Stimulated activated CD4-positive, alpha-beta T cell treated with anti-CD3 and anti-CD28 coated beads, Interleukin-12 subunit alpha, Interleukin-12 subunit beta, amount 100 ng/mL, for 4 hours (primary cell): ENCODE data around the gene DGCR2.

Source experiments
- DNase-seq: peaks from one replicate; pipeline ENCODE4 v3.0.0-alpha.2; 2020

DGCR2 gene

DNA sequence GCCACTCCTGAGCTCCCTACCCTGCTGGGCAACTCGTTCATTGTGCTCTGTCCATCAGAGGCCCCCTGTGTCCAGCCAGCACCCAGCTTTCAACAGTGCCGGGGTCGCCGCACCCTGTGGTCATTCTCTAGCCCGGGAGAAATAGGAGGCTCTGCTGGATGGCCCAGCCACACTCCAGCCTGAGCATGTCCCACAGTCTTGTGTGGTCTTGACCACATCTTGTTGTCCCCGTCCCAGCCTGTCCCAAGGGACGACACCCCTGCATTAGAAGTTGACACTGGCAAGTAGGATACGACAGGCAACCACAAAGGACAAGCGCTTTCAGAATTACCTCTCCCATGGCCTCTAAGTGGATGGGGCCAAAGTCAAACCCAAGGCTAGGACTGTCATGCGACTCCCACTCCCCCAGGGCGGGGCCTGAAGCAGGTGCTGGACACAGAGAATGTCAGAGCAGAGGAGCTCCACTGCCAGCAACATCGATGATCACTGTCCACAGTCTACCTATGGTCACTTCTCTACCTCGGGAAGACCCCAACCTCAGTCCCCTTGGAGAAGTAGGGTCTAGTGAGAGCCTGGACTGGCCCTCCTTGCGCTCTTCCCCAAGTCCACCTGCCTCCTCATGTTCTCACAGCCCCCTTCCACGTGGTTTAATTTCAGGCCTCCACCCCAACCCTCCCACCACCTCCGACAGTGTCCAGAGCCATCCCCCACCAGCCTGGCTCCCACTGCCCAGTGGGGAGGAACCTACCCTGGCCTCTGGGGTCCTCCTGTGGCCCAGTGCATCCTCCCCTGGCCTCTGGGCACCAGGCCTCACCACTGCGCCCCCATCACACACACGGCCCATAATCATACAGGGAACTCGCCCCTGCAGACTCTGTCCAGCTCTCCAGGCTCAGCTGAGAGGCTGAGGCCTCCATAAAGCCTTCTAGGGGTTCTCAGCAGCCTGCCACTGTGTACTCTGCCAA lies 4.4 kb upstream of the DGCR2 start:
- DNase-seq = no peak

DNA sequence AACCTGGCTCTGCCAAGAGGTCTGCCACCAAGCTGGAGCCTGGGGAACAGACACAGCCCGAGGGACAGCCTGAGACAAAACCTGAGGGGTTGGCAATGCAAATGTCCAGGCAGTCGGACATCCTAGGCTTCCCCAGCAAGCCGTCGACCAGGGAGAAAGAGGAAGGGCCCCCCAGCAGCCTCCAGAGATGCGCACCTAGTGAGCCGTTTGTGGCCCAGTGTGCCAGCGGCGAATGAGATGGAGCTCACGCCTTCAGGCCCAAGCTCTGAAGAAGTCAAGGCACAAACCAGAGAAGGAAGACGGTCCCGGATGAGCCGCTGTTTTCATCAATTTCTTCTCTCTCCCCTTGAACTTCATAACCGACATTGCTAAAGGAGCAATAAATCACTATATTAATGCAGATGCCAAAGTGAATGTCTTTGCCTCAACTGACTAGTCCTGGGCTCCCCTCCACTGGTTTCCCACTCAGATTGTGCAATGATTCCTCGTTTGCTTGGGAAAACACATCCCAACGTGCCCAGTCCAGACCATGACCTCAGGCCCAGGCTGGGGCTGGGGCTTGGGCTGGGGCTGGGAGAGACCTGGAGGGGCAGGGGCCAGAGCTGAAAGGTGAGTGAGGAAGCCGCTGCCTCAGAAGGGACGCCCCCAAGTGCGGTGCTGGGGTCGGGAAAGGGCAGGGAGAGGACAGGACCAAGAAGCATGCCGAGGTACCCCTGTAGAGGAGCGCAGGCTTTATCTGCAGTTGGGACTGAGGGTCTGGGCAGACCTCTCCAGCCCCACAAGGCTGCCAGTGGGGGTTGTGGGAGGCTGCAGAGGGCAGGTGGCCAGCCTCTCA lies 3.5 kb upstream of the DGCR2 start:
- no peak for DNase-seq

DNA sequence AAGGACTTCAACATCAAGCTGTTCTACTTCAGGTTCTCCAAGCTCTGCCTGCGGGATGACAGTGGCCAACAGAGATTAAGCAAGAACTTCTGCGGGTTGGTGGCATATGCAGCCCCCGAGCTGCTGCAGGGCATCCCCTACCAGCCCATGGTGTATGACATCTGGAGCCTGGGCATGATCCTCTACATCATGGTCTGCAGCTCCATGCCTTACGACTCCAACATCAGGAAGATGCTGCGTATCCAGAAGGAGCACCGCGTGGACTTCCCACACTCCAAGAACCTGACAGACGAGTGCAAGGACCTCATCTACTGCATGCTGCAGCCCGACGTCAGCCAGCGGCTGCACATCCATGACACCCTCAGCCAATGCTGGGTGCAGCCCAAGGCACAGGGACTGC lies 2.8 kb upstream of the DGCR2 start:
- DNase-seq = no peak

DNA sequence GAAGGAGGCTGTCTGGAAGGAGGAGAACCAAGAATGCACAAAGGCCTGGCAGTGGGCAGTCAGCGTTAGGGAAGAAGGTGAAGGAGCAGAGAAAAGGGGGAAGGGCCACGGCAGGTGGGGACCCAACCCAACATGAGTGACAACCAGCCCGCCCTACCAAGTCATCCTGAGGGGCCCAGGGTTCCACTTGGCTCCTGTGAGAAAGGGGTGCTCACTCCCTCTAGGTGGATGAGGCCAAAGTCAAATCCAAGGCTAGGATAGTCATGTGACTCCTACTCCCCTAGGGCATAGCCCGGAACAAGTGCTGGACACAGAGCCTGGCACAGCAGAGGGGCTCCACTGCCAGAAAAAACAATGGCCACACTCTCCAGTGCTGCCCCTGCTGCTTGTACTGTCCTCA lies 2.2 kb upstream of the DGCR2 start:
- DNase-seq = no peak

DNA sequence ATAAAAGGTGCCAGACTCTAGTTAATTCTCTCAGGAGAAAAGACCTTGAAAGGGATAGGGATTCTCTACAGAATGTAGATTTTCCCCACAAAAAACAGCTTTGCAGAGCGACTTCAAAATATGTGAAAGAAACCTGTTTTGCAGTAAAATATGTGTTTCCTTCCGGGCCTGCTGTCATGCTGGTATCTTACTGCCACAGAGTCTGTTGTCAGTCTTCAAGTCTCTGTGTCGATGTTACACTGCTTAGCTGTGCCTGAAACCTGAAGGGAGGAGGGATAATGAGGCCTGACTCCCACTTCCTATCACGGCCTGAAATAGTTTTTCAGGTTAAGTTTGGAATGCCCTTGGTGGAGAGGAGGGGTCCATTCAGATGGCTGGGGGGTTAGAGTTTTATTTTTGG lies 1.7 kb upstream of the DGCR2 start:
- DNase-seq = no peak

DNA sequence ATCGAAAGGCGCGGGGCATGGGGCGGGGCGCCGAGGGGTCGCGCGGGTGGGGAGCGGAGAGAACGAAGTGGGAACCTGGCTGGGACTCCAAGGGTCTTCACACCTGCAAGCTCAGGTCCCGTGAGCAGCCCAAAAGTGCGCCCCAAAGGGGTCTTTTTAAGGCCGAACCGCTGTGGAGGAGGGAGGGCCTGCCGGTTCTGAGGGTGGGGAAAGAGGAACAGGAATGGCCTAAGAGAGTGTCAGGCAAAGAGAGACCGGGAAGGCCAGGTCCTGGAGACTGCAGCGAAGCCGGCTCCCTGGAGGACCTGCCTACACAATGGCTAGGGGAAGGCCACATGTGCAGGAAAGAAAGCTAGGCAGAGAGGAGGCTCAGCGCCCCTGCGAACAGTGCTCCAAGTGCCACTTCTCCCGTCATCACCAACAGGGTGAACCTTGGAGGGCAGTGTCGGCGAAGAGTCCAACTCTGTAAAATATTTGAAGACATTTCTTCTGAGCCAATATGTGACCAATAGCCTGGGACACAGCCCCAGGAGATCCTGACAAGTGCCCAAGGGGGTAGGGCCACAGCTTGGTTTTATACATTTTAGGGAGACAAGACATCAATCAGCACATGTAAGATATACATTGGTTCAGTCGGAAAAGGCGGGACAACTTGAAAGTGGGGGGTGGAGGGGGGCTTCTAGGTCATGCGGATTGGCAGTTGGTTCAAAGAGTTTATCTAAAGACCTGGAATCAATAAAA lies 710 bp upstream of the DGCR2 start:
- no peak for DNase-seq

DNA sequence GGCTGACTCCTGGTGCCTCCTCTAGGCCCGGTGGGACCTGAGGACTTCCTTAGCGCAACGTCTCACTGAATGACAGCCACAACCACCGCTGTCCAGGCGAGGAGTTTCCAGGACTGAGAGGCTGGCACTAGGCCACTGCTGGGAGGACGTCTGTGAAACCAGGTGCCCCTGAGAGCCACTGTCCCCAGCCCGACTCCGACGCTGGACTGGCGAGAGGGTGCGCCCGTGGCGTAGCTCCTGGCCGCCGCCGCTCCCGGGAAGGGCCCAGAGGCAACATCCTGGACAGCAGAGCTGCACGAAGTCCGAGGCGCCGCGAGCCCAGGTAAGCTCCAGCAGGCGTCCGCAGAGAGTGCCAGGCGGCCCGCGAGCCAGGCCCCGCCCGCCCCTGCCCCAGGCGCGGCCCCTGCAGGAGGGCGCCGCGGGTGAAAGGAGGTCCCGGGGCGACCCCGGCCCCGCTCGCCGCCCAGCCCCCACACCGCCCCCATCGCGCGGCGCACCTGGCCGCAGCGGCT lies 525 bp downstream of the DGCR2 start:
- peak; percentile 18 for DNase-seq

DNA sequence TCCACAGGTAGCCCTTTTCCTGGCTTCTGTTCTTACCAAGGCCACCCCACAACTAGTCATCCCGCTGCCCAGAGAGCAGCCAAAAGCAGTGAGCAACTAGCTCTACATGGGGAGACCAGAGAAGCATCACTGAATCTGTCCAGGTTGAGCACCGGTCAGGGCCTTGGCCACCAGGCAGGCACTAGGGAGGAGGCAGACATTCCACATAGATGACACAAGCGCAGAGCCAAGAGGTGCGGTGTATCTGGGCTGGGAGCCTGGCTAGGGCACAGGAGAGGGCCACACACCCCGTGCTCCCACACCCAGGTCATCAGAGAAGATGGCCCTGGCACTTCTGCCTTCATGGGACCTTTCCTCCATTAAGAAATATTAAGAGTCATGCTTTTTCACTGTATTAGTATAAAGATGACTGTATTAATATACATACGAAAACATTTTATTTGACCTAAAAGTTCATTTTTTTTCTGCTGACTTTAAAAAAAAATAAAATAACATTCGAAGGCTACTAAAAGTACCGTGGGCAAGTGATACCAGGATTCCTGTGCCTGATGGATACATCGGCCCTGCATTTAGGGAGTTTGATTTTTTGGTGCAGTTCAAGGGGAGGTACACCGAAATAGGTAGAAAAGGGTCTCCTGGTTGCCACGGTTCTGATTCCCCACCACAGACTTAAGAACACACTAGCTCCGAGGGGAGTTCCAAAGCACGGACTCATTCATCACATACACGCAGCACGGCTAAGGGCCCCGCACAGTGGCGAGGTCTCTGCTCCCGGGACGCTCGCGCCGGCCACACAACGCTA lies 1.2 kb downstream of the DGCR2 start:
- no peak for DNase-seq

DNA sequence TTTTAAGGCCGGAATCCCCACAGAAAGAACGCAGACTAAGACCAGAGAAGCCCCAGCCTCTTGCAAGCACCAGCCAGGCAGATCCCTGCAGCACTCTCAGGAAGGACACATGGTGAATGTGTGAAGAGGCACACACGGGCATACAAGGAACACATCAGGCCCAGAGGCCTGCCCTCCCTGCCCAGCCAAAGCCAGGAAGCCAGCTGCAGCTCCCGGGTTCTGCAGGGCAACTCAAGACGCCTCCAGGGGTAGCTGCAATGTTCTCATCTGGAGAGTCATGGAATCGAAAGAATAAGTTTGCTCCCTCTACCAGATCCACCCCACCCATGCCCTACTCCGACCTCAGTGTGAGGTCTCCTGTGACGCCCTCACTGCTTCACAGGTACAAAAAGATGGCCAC lies 2.3 kb downstream of the DGCR2 start:
- DNase-seq = no peak

DNA sequence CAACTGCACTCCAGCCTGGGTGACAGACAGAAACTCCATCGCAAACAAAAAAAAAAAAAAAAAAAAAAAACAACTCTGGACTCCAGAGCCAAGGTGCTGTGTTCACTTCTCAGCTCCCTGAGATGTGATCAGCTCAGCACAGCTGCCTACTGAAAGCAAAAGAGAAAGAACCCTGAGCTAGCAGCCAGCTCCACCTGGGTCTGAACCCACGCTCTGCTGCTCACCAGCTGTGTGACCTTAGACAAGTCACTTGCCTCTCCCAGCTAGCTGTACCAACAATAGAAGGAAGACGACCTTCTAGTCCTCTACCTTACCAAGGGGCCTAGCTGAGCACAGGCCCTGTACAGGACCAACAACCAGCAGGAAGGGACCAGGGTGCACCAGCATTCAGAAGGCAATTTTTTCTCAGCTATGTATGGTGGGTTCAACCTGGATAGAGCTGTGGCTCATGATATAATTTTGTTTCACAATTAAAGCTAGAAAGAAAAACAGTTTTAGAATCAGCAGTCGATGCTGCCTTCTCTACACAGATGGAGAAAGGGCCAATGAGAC lies 3.8 kb downstream of the DGCR2 start:
- peak; percentile 23 for DNase-seq

DNA sequence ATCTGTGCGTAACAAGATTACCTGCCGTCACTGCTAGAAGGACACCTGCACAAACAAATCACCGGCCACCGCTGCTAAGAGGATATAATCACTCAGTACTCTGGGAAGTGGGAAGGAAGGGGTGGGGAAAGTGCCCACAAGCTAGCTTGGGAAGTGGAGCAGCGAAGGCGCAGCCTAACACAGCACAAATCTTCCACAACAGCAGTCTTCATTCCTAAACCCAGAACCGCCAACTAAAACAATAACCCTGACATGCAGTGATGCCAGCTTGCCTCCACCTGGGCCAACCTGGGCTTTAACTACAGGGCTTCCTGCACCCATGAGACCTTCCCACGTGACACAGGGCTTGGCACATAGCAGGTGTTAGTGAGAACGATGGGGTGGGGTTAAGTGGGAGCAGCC lies 5.1 kb downstream of the DGCR2 start:
- no peak for DNase-seq

DNA sequence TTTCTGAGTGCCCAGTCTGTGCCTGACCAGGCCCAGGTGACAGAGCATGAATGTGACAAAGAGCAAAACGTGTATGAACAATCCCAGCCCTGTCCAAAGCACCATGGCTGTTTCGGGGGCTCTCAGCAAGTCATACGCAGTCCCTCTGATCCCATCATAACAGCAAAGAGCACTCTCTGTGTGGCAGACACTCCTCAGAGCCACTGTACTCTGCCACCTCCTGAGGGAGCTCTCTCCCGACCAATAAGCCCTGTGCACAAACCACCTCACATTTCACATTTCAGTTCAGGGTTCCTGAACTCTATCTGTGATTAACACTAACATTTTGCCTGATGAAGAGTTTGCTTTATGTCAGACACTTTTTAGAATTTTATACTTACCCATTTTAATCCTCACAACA lies 6.6 kb downstream of the DGCR2 start:
- no peak for DNase-seq

DNA sequence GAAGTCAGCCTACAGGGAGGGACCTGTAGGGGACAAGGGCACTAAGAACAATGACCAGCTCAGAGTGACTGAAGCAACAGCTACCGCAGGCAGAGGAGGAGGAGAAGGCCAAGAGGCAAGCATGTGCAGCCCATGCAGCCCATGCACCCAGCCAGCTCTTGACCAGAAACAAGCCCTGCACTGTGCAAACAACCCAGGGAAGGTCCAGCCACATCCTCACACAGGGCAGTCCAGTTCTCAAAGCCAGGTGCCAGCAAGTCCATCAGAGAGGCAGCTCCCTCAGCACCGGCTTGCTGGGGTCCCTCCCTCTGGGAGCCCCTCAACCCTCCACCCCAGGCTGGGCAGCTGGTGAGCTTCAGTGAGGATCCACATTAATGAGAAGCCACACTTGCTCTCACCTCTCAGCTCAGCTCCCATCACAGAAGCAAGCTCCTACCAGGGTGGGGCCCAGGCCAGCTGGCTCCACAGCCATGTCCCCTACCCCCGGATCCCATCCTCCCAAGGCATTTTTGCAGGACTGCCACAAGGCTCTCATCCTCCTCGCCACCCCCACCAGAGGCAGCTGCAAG lies 7.1 kb downstream of the DGCR2 start:
- DNase-seq = no peak

DNA sequence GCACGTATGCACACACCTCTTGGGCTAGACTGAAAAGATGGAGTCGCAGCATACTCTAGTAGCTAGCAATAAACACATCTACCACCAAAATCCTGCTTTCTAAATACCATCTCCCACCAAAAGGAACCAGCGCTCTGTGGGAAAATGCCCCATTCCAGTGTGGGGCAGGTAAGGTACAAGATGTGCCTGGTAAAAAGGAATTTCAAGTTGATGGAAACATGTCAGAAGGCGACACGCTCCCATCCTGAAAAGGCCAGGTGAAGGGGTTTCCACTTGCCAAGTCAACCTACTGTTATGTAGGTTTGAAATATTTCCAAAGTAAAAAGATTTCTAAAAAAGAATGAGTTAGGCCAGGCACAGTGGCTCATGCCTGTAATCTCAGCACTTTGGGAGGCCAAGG lies 8.8 kb downstream of the DGCR2 start:
- no peak for DNase-seq

DNA sequence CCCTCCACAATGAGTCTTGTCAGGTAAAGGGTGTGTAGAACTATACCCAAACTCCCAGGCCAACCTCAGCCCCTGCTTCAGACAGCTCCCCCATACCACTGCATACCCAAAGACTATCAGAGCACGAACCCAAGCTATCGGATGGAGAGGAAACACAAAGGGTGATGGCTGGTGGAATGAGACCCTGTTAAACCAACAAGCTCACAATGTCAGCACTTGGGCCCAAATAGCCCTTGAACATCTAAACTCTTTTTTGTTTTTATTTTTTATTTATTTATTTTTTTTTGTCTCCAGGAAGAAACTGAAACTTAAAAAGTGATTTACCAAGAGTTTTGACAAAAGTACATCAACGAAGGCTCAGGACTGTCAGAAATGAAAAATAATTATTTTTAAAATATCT lies 10.6 kb downstream of the DGCR2 start:
- no peak for DNase-seq

DNA sequence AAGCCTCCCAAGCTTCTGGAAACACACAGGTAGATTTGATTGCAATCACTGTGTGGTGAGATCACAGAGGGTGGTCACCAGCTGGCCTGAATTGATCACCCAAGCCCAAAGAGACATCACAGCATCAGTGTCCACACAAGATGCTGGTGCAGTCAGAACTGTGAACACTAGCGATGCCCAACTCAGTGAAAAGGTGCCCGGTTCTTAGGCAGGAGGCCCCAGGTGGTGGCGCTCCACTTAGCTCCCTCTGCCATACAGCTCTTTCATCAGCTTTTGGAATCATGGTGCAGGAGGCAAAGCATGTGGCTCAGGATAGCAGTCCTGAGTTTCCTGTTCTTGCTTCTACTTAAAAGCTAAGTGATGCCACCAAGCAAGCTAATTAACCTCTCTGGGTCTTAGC lies 11.1 kb downstream of the DGCR2 start:
- DNase-seq = no peak

DNA sequence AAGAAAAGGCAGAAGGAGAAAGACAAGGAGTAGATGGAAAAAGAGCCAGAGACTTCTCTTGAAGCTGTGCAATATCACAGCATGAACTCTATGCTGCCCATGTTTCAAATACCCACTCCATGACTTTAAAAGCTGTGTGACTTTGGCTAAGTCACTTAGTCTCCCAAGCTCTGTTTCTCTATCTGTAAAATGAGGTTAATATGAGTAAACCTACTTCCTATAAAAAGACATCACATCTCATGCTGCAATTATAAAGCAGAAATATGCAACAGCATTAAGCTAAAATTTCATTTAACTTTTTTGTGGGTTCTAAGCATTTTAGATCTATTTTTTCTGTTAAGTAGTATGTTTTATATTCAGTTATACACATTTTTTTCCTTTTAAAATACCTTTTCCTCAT lies 11.6 kb downstream of the DGCR2 start:
- DNase-seq = no peak

DNA sequence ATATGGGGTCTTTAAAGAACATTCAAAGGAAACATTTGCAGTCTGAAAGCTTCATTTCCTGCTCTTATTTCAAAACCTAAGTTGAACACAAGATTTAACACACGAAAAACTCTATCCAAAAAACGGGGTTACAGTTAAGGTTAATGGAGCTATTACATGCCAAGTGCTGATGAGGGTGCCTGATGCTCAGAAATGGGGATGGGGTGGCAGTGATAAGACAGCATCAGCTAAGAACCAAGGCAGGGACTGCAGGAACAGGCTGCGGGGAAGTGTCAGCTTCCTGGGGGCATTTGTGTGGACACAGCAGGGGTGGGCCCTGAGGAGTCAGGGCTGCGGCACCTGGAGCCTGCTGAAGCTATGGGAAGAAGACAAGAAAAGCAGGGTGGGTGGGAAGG lies 12.2 kb downstream of the DGCR2 start:
- no peak for DNase-seq

DNA sequence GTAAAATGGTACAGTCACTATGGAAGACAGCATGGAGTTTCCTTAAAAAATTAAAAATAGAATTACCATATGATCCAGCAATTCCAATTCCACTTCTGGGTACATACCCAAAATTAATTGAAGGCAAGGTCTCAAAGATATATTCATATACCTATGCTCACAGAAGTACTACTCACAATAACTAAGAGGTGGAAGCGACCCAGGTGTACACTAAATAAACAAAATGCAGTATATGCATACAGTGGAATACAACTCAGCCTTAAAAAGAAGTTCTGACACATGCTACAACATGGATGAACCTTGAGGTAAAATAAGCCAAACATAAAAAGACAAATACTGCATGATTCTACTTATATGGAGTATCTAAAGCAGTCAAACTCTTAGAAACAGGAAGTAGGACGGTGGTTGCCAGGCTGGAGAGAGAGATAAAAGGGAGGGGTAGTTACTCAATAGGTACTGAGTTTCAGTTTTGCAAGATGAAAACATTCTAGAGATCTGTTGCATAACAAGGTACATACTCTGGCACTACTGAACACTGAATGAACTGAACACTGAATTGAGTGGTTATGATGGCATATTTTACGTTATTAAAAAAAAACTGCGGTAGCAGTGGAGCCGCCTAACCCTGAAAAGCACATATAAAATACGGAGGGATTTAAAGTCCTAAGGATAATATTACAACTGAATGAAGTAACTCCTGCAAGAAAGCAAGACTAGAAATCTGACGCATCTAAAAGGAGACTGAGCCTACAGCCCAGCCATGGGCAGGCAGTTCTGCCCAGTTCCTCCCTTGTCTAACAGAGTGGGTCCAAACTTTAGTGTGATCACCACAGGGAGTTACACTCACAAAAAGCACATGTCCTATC lies 12.8 kb downstream of the DGCR2 start:
- peak; percentile 14 for DNase-seq

DNA sequence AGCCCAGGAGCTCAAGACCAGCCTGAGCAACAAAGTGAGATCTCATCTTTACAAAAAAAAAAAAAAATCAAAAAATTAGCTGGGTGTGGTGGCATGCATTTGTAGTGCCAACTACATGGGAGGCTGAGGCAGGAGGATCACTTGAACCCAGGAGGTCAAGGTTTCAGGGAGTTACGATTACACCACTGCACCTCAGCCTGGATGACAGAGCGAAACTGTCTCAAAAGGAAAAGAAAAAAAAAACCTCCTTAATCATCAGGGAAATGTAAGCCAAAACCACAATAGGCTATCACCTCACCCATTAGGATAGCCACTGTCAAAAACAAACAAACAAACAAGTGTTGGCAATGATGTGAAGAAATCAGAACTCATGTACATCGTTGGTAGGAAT lies 13.4 kb downstream of the DGCR2 start:
- no peak for DNase-seq

DNA sequence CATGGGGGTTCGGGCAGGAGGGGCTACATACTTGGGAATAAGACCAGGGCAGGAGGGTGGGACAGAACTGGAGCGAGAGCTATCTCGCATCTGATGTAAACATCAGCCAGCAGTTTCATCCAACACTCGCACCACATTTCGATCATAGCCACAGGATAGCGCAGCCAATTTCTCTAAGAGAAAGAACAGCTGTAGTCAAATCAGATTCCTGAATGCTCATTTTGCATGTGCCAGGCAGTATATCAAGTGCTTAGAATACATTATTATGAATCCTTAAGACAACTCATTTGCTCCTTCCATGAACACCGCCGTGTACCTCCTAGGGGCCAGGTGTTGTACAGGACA lies 14.5 kb downstream of the DGCR2 start:
- no peak for DNase-seq
